GM19455 (cell line): Measurements from ENCODE around the gene ATP1A3.

Experiments used
- ATAC-seq: cut with Tn5 transposase; IDR thresholded peaks from one replicate; pipeline ENCODE4 v1.9.1; 2021; ENCODE audit not compliant: unreplicated experiment

Gene ATP1A3

GRCh38 chr19:41930322-41930722 is 63.7 kb downstream of the ATP1A3 start:
- no peak for ATAC-seq

GRCh38 chr19:41929536-41930071 is 64.4 kb downstream of the ATP1A3 start:
- ATAC-seq: no peak

DNA sequence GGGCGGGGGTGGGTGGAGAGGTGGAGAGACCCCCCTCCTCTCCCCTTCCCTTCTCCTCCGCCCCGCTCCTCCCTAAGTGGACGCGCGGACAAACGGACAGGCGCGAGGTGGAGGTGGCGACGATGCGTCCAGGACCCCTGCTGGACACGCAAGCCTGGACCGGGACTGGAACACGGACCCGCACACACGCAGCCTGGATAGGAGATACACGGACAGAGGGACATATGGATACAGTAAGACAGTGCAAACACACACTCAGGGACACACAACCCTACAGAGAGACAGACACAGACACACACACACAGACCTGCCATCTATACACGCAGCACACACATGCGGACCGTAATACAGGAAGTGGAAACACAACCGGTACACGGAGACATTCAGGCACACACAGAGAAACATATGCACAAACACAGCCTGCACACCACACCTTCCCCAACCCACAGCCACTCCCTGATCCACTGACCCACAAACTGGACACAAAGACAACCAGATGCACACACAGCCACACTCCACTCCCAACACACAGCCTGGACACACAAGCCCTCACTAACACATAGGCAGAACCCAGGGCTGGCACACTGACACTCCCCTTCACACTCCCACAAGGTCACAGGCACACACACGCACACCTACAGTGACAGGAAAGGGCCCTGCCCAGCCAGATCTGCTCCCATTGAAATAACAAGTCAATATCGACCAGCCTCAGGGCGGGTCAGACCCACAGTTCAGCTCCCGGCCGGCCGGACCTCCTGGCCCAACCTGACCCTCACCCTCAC is 65.1 kb downstream of the ATP1A3 start:
- ATAC-seq: no peak

DNA sequence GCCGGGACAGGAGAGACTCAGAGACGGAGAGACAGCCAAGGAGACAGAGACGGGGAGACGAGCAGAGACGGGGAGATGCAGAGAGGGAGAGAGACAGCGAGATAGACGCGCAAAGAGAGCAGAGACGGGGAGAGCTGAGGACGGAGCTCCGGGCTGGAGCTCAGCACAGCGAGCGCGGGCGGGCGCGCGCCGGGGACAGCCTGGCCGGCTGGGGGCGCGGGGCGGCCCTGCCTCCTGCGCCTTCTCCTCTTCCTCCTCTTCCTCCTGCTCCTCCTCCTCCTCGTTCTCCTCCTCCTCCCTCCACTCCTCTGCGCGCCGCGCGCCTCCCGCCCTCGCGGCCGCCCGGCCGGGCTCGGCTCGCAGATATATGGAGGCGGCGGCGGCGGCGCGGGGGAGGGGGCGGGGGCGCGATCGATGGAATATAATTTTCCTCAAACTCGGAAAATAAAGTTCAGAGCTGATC is 65.8 kb downstream of the ATP1A3 start, which contains the start of gene ERFL:
Gene ERFL, minus strand, starts transcription at position 229 of the 463 bp plus-strand sequence. CDS start 15,530 bp downstream, outside the sequence.
- no peak for ATAC-seq

- ATAC-seq: no peak
Measured at GRCh38 chr19:41927497-41928192, 66.4 kb downstream of the ATP1A3 start.

- no peak for ATAC-seq
Measured at GRCh38 chr19:41926763-41927496, 67.1 kb downstream of the ATP1A3 start.

DNA sequence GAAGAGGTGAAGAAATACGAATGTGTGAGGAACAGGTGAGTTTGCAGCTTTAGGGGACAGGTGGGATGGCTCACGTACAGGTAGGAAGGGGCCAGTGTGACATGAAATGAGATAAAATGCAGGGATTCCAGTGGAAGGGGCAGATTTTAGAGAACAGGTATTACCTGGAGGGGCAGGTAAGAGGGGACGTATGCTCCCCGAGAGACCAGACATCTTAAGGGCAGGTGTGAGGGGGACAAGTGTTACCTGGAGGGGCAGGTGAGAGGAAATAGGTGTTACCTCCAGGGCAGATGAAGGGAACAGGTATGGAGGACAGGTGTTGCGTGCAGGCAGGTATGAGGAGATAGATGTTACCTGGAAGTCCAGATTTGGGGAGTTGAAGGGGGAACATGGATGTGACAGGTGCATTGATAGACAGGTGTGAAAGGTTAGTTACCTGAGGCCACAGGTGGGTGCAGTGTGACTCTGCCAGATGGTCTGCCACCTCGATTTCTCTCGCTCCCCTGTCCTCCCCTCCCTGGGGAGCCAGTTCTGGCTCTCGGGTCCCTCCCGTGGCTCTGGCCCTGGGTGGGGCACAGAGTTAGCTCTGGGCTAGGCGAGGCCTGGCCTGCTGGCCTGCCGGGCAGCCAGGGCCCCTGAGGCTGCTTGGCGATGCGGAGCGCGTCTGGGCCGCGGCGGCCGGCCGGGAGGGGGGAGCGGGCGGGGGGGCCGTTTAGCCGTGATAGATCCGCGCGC is 67.8 kb downstream of the ATP1A3 start:
- no peak for ATAC-seq

- ATAC-seq: no peak
Measured at GRCh38 chr19:41925208-41926003, 68.6 kb downstream of the ATP1A3 start.

DNA sequence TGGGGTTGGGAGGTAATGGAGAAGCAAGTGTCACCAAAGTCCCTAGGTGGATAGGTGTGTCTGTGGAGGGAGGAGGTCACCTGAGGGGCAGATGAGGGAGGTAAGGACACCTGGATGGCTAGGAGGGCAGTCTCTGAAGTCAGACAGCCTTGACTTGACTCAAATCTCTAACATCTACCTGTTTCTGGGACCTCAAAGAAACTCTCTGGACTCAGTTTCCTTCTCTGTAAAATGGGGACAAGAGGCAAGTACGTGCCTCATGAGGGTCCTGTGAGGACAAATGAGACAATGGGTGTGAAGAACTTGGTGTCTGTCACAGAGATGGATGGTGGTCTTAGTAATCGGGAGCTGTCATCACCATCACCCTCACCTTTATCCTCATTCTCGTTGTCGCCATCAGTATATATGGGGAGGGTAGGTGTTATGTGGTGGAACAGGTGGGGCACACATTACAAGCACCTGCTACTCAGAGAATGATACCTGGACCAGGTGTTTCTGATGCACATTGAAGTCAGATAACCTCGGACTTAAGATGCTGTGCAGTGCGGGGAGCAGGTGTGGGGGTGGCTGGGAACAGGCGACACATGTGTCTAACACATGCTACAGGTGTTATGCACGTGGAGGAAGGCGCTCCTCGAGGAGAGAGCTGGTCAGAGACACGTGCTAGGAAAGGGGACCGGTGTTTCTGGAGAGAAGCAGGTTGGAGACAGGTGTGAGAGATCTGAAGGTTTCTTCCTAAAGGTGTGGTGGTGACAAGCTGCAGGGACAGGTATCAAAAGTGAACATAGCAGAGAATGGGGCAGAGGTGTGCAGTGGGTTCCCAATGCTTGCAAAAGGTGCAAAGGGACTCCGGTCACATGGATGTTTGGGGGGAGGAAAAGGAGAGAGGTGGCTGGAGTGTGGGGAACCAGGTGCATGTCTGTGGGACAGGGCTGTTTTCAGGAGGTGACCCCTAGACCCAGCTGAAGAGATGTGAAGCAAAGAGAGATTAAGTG is 69.6 kb downstream of the ATP1A3 start:
- ATAC-seq: no peak

DNA sequence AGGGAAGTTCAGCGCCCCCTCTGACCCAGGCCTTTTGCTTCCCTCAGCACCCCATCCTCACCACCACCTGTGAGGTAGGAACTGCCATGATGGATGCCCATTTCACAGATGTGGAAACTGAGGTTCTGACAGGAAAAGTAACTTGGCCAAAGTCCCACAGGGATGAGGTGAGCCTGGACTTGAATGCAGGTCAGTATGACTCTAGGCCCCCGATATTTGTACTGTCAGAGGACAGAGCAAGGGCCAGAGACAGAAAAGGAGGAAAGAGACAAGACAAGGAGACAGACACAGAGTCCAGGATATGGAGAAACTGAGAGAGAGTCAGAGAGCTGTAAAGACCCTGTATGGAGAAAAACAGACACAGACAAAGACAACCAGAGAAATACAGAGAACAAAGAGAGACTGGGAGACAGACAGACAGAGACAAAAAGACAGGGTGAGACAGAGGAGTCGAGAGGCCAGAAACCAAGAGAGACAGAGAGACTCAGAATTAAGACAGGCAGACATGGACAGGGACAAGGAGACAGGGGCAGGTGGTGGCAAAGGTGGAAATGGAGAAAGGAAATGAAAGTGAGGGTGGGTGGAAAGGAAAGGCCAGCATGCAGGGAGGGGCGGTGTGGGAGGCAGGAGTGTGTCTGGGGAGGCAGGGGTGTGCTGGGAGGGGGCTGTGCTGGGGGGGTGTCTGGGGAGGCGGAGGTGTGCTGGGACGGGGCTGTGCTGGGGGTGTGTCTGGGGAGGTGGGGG is 70.8 kb downstream of the ATP1A3 start:
- no peak for ATAC-seq

- ATAC-seq: no peak
Measured at GRCh38 chr19:41922585-41922984, 71.4 kb downstream of the ATP1A3 start.

- no peak for ATAC-seq
Measured at GRCh38 chr19:41921577-41922576, 72.2 kb downstream of the ATP1A3 start.

GRCh38 chr19:41920882-41921576 is 73.0 kb downstream of the ATP1A3 start:
- ATAC-seq: no peak

DNA sequence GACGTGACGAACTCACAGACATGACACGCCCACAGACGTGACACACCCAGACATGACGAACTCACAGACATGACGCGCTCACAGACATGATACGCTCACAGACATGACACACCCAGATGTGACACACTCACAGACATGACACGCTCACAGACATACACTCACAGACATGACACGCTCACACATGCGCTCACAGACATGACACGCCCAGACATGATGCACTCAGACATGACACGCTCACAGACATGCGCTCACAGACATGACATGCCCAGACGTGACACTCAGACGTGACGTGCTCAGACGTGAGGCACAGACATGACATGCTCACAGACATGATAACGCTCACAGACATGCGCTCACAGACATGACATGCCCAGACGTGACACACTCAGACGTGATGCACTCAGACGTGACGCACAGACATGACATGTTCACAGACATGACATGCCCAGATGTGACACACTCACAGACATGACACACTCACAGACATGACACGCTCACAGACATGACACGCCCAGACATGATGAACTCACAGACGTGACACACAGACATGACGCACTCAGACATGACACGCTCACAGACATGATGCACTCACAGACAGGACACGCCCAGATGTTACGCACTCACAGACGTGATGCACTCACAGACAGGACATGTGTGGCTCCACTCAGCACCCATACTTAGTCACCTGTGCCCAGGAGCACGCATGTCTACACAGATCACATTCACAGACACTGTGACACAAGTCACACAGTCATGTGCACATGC is 73.9 kb downstream of the ATP1A3 start:
- ATAC-seq: no peak

DNA sequence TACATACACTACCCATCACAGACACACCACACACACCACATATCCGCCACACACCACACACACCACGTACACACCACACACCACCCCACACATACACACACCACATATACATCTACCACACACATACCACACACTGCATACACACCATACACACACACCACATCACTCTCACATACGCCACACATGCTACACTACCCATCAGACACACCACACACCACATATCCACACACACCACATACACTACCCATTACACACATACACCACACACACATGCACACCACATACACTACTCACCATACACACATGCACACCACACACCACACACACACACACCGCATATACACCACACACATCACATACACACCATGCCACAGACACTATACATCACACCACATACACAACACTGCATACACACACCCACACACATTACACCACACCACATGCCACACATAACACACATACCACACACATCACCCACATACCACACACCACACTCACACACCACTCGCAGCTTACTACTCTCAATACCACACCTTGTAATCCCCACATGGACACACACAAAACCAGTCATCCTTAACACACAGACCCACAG is 75.3 kb downstream of the ATP1A3 start:
- no peak for ATAC-seq
